Fibroblast of villous mesenchyme (primary cell): ENCODE data around the gene CYP17A1. TPM values are rescaled to one million over a fixed set of nuclear protein-coding genes. Genes with fewer than 3 reads are reported as not detected.

Experiments
- DNase-seq: peaks from one replicate; pipeline ENCODE4 v3.0.0-alpha.2; 2010; ENCODE audit warnings: low read depth
- H3K4me3 ChIP-seq: 2 replicates; pipeline ENCODE4 v1.5.1; 2011; ENCODE audit warnings: low read depth, mild to moderate bottlenecking, low read length
- total RNA-seq: library from RNA; depleted of rRNA; stranded (reverse); fragments of >200 nt; gene quantifications from 2 replicates; pipeline ENCODE4 v1.2.3, GENCODE V29; 2012
- TF ChIP-seq, protein P1 (sequence below): IDR thresholded peaks from 2 replicates; pipeline ENCODE4 v1.5.1; 2012; ENCODE audit warnings: low read depth, mild to moderate bottlenecking, low read length; ENCODE audit not compliant: insufficient read depth

The CYP17A1 gene
- total RNA-seq, 1 donor = not detected

DNA sequence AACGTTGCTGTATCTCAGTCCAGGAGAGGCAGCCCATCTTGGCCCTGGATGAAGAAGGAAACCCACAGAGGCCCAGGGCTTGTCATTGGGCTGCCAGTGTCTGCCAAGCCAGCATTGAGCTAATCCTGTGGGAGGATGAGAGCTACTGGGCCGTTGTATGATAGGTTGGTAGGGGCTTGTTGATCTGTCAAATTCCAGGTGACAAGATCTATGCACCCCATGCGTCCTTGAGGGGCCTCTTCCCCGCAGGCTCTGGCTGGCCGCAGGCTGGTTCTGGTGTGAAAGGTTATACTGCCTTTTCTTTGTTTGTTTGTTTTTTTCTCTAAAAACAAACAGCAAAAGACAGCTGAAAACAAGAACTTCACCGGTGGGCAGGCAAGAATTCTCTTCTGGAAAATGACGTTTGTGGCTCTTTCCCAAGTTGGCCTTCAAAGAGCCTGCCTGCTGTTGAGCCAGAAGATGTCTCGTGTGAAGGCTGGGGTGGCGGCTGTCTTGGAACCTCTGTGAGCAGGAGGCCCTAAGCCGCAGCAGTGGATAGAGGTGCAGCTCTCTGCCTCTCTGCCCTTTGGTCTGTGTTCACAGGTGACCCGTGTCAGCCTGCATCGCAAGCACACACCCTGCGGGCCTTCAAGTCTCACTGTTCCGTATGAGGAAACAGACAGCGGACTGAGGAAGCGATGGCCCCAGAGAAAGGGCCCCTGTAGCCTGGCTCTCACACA, 23.3 kb downstream of the CYP17A1 start:
- TF ChIP-seq, protein P1, sequence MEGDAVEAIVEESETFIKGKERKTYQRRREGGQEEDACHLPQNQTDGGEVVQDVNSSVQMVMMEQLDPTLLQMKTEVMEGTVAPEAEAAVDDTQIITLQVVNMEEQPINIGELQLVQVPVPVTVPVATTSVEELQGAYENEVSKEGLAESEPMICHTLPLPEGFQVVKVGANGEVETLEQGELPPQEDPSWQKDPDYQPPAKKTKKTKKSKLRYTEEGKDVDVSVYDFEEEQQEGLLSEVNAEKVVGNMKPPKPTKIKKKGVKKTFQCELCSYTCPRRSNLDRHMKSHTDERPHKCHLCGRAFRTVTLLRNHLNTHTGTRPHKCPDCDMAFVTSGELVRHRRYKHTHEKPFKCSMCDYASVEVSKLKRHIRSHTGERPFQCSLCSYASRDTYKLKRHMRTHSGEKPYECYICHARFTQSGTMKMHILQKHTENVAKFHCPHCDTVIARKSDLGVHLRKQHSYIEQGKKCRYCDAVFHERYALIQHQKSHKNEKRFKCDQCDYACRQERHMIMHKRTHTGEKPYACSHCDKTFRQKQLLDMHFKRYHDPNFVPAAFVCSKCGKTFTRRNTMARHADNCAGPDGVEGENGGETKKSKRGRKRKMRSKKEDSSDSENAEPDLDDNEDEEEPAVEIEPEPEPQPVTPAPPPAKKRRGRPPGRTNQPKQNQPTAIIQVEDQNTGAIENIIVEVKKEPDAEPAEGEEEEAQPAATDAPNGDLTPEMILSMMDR = no peak
- no peak for DNase-seq

DNA sequence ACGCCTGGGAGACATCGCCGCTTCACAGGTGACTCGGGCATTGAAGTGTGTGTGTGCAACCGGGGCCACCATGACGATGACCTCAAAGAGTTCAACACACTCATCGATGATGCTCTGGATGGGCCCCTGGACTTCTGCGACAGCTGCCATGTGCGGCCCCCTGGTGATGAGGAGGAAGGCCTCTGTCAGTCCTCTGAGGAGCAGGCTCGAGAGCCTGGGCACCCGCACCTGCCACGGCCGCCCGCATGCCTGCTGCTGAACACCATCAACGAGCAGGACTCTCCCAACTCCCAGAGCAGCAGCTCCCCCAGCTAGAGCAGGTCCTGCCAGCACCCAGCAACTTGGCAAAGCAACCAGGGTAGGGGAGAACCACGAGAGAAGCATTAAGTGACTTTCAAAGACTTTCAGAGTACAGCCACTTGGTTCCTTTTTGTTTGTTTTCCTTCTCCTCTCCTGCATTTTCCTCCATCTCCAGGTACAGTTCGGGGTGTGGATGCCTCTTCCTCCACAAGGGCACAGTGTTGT, 24.1 kb downstream of the CYP17A1 start:
- TF ChIP-seq, protein P1 = no peak
- no peak for DNase-seq
- no peak overlapping the region for H3K4me3 ChIP-seq

More for the DNA sequence above, 23.3 kb downstream of the CYP17A1 start:
- H3K4me3 ChIP-seq = no peak overlapping the region

DNA sequence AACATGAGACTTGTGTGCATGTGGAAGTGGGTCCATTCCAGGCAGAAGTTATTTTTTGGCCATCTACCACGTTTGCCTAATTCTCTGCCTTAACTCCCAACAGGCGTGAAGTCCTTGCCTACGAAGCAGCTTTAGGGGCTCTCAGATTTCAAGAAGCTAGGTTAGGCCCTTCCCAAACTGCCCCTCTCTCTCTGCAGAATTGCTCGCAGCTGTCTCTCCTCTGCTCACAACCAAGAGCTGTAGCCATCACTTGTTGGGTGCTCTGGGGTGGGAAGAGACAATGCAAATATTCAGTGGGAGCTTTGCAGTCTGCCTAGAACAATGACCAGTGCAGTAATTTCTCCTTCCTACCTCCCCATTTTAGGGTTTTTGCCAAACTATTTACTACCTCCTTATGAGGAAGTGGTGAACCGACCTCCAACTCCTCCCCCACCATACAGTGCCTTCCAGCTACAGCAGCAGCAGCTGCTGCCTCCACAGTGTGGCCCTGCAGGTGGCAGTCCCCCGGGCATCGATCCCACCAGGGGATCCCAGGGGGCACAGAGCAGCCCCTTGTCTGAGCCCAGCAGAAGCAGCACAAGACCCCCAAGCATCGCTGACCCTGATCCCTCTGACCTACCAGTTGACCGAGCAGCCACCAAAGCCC, 24.9 kb downstream of the CYP17A1 start:
- DNase-seq = no peak
- H3K4me3 ChIP-seq = no peak overlapping the region
- TF ChIP-seq, protein P1 = no peak

DNA sequence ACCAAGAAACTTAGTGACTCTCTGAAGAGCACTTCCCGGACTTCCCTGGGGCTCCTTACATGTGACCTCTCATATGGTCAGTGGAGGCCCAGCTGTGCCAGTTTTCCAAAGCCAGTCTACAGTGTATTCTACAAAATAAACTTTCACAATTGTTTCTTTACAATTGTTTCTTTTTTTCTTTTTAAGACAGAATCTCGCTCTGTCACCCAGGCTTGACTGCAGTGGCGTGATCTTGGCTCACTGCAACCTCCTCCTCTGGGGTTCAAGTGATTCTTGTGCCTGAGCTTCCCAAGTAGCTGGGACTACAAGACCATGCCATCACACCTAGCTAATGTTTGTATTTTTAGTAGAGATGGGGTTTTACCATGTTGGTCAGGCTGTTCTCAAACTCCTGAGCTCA, 25.9 kb downstream of the CYP17A1 start:
- no peak for DNase-seq
- TF ChIP-seq, protein P1 = no peak
- H3K4me3 ChIP-seq = no peak overlapping the region

DNA sequence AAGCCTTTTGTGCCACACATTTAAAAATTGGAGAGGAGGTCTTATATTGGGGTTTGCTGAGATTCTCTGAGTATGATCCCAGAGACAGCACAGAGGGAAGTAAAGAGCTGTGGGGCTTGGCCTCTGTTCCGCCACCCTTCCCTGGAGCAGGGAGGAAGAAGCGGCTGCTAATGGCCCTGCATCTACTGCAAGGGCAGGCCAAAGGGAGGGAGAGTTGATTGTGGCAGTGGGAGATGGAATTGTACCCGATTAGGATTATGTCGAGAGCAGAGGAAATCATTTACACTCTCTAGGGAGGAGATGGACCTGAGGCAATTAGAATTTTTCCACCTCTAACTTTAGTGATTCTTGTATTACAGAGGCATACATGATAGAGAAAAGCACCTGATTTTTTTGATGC, 28.8 kb downstream of the CYP17A1 start:
- no peak overlapping the region for H3K4me3 ChIP-seq
- TF ChIP-seq, protein P1 = no peak
- no peak for DNase-seq

DNA sequence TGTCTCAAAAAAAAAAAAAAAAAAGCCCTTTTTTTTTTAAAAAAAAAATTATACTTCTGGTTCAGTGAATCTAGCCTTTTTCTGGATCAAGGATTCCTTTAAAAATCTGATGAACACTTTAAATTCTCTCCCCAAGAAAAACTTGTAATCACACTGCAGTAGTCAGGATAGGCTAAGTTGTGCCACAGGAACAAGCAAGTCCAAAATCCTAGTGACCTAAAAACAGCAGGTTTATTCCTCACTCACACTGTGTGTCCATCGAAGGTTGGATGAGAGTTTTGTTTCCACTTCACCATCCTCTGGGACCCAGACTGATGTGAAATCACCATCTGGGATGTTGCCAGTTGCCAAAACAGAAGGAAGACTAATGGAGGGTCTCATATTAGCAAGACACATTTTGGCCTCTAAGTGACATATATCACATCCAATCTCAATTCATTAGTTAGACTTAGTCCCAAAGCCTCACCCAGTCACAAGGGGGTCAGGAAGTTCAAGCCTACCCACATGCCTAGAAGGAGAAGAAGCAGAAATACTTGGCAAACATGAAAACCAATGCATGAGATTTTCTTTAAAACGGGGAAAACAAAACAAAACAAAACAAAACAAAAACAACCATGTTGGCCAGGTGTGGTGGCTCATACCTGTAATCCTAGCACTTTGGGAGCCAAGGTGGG, 32.7 kb downstream of the CYP17A1 start:
- H3K4me3 ChIP-seq = no peak overlapping the region
- TF ChIP-seq, protein P1 = no peak
- DNase-seq = no peak
